Common myeloid progenitor, CD34-positive (primary cell): ENCODE measurements around the gene GSX2.
A peak's percentile ranks its signal among the peaks of the same experiment; 100 is the strongest.
"Not testable (repeated sequence)": the region's sequence is repeated elsewhere in the genome, so short reads cannot be mapped to it uniquely, and the experiment has no call there.

Source experiments
- CTCF ChIA-PET: fragments of 350-600 bp; sonication (Branson Sonifier 250); formaldehyde crosslinking; loops from one replicate; lab custom pipeline; 2021; ENCODE audit warnings: antibody characterized with exemption; lab: Charles Lee
- POLR2A ChIA-PET: fragments of 350-600 bp; sonication (Branson Sonifier 250); formaldehyde crosslinking; loops from one replicate; lab custom pipeline; 2021; ENCODE audit warnings: antibody characterized with exemption; lab: Charles Lee
- DNase-seq, 3 donors: peaks; one replicate each; pipeline versions ENCODE4 v3.0.0 to v3.0.0-alpha.2; 2013
- H3K27ac ChIP-seq, 2 experiments: 1 replicate in 1 of 2; 2 replicates in 1 of 2; pipeline ENCODE4 v1.7.0; 2013; ENCODE audit warnings: inconsistent platforms in 2 of 2, low read length in 2 of 2, mild to moderate bottlenecking in 2 of 2, low read depth in 1 of 2, moderate library complexity in 1 of 2; ENCODE audit not compliant: severe bottlenecking in 2 of 2, insufficient read depth in 1 of 2, poor library complexity in 1 of 2
- H3K27me3 ChIP-seq, 5 experiments: replicated peaks in 2 of 5; 1 replicate in 3 of 5; 2 replicates in 2 of 5; pipeline versions ENCODE4 v1.6.1 to v1.7.0; 2013; ENCODE audit warnings: low read length in 4 of 5, mild to moderate bottlenecking in 2 of 5, moderate library complexity in 2 of 5, inconsistent platforms in 1 of 5; ENCODE audit not compliant: insufficient read depth in 5 of 5, control insufficient read depth in 4 of 5
- H3K36me3 ChIP-seq, 4 experiments: 1 replicate in 2 of 4; 2 replicates in 2 of 4; pipeline versions ENCODE4 v1.6.1 to v1.7.0; 2013; ENCODE audit warnings: low read length in 3 of 4, control low read depth in 1 of 4, mild to moderate bottlenecking in 1 of 4; ENCODE audit not compliant: control insufficient read depth in 4 of 4, insufficient read depth in 4 of 4
- H3K4me1 ChIP-seq, 4 experiments: 1 replicate in 3 of 4; 2 replicates in 1 of 4; pipeline versions ENCODE4 v1.6.1 to v1.7.1; 2013; ENCODE audit warnings: low read length in 3 of 4, mild to moderate bottlenecking in 3 of 4, control low read depth in 1 of 4, inconsistent platforms in 1 of 4, moderate library complexity in 1 of 4; ENCODE audit not compliant: control insufficient read depth in 4 of 4, insufficient read depth in 4 of 4; ENCODE audit errors: control extremely low read depth in 1 of 4
- H3K4me3 ChIP-seq, 7 experiments: 1 replicate in 4 of 7; 2 replicates in 3 of 7; pipeline versions ENCODE4 v1.5.1 to v1.7.0; 2013; ENCODE audit warnings: mild to moderate bottlenecking in 7 of 7, low read length in 6 of 7, moderate library complexity in 6 of 7, inconsistent platforms in 2 of 7, low read depth in 2 of 7, control low read depth in 1 of 7; ENCODE audit not compliant: insufficient read depth in 4 of 7, control insufficient read depth in 1 of 7; ENCODE audit errors: extremely low read depth in 1 of 7
- H3K9me3 ChIP-seq, 5 experiments: 1 replicate in 4 of 5; 2 replicates in 1 of 5; pipeline versions ENCODE4 v1.6.1 to v1.7.1; 2013; ENCODE audit warnings: low read length in 4 of 5, mild to moderate bottlenecking in 2 of 5, inconsistent platforms in 1 of 5, low read depth in 1 of 5, moderate library complexity in 1 of 5; ENCODE audit not compliant: control insufficient read depth in 4 of 5, insufficient read depth in 2 of 5; ENCODE audit errors: control extremely low read depth in 1 of 5
- WGBS: methylation state at CpG from one replicate; pipeline ENCODE4 v1.1.5; 2013; ENCODE audit not compliant: insufficient coverage; 5-methylcytosine and 5-hydroxymethylcytosine counted together

GSX2 gene

DNA sequence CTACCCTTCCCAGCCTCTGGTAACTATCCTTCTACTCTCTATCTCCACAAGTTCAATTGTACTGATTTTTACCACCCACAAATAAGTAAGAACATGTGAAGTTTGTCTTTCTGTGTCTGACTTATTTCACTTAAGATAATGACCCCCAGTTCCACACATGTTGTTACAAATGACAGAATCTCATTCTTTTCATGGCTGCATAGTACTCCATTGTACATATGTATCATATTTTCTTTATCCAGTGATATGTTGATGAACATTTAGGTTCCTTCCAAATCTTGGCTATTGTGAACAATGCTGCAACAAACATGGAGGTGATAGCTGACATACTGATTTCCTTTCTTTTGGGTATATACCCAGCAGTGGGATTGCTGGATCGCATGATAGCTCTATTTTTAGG lies 27.7 kb downstream of the GSX2 start:
- H3K4me3 ChIP-seq = no peak overlapping the region
- no peak overlapping the region for H3K27ac ChIP-seq
- no peaks in the 10 kb centered on the region for H3K4me1 ChIP-seq
- CTCF ChIA-PET = interaction anchor here (1.1 kb wide), 1 partner anchor 8 kb away, joined by 3 read pairs; no protein-coding TSS in a partner anchor
- H3K9me3 ChIP-seq = peaks cover 0 to 4% (median 0%) of the 10 kb centered on the region in 5 experiments
- WGBS = no CpG with 5 or more reads among the region's 1 CpG
- POLR2A ChIA-PET = no interaction called here
- no peaks in the 10 kb centered on the region for H3K27me3 ChIP-seq
- DNase-seq = no peak
- H3K36me3 ChIP-seq = no peaks in the 10 kb centered on the region

DNA sequence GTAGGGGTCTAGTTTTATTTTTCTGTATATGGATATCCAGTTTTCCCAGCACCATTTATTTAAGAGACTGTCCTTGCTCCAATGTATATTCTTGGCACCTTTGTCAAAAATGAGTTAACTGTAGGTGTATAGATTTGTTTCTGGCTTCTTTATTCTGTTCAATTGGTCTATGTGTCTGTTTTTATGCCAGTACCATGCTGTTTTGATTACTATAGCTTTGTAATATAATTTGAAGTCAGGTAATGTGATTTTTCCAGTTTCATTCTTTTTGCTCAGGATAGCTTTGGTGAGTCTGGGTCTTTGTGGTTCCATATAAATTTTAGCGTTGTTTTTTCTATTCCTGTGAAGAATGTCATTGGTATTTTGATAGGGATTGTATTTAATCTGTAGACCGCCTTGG lies 28.7 kb downstream of the GSX2 start:
- DNase-seq = not testable (repeated sequence)
- no CpG with 5 or more reads among the region's 2 CpGs for WGBS

DNA sequence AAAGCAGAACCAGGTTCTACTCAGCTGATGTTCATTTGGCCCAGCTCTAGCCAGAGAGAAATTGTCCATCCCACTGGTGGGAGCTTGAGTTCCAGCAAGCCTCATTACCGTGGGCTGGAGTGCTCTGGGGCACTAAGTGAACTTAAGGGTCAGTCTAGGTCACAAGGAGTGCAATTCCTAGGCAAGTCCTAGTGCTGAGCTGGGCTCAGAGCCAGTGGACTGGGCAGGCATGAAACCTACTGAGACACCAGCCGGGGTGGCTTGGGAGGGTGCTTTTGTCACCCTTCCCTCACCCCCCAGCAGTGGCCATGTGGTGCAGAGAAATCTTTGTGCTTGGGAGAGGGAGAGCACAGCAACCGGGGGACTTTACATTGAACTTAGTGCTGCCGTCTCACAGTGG lies 39.4 kb downstream of the GSX2 start:
- POLR2A ChIA-PET = no interaction called here

More for the DNA sequence above, 28.7 kb downstream of the GSX2 start:
- POLR2A ChIA-PET, H3K27me3 ChIP-seq, H3K4me3 ChIP-seq, H3K27ac ChIP-seq, H3K36me3 ChIP-seq, H3K9me3 ChIP-seq, H3K4me1 ChIP-seq: not testable (repeated sequence)
- CTCF ChIA-PET = interaction anchor here (1.1 kb wide), 1 partner anchor 9 kb away, joined by 3 read pairs; no protein-coding TSS in a partner anchor

DNA sequence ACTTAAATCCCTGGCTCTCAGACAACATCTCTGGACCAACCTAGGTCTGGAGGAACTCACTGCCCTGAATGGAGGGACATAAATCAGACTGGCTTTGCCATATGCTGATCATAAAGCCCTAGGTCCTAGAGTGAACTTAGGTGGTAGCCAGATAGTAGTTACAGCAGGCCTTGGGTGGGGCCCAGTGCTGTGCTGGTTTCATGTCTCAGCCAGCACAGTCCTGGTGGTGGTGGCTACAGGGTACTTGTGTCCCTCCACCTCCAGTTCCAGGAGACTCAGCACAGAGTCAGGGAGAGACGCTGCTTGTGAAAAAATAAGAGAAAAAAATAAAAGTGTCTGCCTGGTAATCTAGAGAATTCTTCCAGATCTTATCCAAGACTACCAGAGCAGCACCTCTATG lies 40.3 kb downstream of the GSX2 start:
- Histone ChIP-seq H3K9me3 (no peaks in the 10 kb centered on the region), H3K27me3 (no peaks in the 10 kb centered on the region), H3K27ac (no peak overlapping the region), H3K4me1 (peaks cover 3 to 11% (median 7%) of the 10 kb centered on the region in 4 experiments), H3K36me3 (no peaks in the 10 kb centered on the region), H3K4me3 (no peak overlapping the region)
- no CpG with 5 or more reads among the region's 1 CpG for WGBS
- DNase-seq = no peak
- ChIA-PET CTCF (no interaction called here), POLR2A (no interaction called here)

More for the DNA sequence above, 39.4 kb downstream of the GSX2 start:
- Histone ChIP-seq H3K36me3 (no peaks in the 10 kb centered on the region), H3K9me3 (no peaks in the 10 kb centered on the region), H3K4me1 (peaks cover 0 to 3% (median 0%) of the 10 kb centered on the region in 4 experiments), H3K27me3 (no peaks in the 10 kb centered on the region), H3K27ac (no peak overlapping the region), H3K4me3 (no peak overlapping the region)
- 66% methylated on average over 4 of the region's 4 CpGs for WGBS
- no peak for DNase-seq
- CTCF ChIA-PET = no interaction called here

DNA sequence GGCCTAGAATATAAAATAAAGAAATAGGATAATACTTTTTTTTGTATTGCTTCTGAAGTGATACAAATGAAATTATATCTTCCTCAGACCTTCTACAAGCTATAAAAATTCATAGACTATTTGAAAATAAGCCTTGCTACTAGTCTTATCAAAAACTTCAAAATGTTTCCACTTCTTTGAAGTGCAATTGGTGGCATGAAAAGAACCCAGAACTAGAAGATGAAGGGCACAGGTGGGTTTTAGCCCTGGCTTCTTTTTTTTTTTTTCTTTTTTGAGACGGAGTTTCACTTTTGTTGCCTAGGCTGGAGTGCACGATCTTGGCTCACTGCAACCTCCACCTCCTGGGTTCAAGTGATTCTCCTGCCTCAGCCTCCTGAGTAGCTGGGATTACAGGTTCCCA lies 44.2 kb downstream of the GSX2 start:
- Histone ChIP-seq H3K4me3 (no peak overlapping the region), H3K36me3 (no peaks in the 10 kb centered on the region), H3K9me3 (peaks cover 0 to 3% (median 0%) of the 10 kb centered on the region in 5 experiments), H3K4me1 (peaks cover 4 to 16% (median 10%) of the 10 kb centered on the region in 4 experiments), H3K27me3 (no peaks in the 10 kb centered on the region), H3K27ac (no peak overlapping the region)
- POLR2A ChIA-PET = interaction anchor here (0.6 kb wide), 1 partner anchor 42 kb away, joined by 3 read pairs; no protein-coding TSS in a partner anchor
- no peak for DNase-seq
- no CpG with 5 or more reads among the region's 2 CpGs for WGBS
- CTCF ChIA-PET = no interaction called here

DNA sequence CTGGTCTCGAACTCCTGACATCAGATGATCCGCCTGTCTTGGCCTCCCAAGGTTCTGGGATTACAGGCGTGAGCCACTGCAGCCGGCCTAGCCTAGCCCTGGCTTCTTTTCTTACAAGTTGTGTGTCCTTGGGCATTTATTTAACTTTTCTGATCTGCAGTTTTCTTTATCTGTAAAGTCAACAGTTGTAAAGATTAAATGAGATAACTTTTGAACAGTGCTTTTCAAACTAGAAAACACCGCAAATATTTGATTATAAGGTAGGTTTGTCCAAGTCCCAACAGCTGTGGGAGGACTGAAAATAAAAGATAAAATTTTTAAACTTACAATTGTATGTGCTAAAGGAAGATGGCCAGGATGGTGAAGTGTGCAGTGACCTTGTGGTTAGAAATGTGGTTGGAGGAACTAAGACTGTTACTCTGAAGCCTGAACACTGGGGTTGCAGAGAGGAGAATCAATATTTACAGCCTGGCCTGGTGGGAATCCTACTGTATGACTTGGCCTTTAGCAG lies 44.8 kb downstream of the GSX2 start:
- Histone ChIP-seq H3K27ac (no peak overlapping the region), H3K4me3 (peak overlapping the region in 1 of 7 experiments; percentile 25), H3K4me1 (peaks cover 4 to 16% (median 10%) of the 10 kb centered on the region in 4 experiments), H3K36me3 (no peaks in the 10 kb centered on the region), H3K27me3 (no peaks in the 10 kb centered on the region), H3K9me3 (peaks cover 0 to 3% (median 0%) of the 10 kb centered on the region in 5 experiments)
- WGBS = 93% methylated on average over 4 of the region's 5 CpGs
- DNase-seq = peak; percentile 22 to 83 (median 74)
- CTCF ChIA-PET = no interaction called here
- POLR2A ChIA-PET = no interaction called here

DNA sequence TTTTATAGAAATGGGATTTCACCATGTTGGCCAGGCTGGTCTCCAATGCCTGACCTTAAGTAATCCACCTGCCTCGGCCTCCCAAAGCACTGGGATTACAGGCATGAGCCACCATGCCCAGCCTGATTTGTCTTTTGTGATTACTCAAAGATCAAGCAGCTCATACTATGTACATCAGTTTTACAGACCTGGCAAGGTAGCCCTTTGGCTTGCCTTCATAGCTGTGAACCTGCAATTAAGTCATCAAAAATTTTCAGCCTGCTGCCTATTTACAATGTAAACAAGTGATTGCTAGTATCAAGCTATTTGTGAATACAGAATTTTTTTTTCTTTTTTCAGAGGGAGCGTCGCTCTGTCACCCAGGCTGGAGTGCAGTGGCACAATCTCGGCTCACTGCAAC lies 46.2 kb downstream of the GSX2 start:
- Histone ChIP-seq H3K4me3 (no peak overlapping the region), H3K36me3 (no peaks in the 10 kb centered on the region), H3K27ac (no peak overlapping the region), H3K27me3 (no peaks in the 10 kb centered on the region), H3K9me3 (peaks cover 0 to 3% (median 0%) of the 10 kb centered on the region in 5 experiments), H3K4me1 (peaks cover 4 to 16% (median 10%) of the 10 kb centered on the region in 4 experiments)
- no peak for DNase-seq
- CTCF ChIA-PET = interaction anchor here (1.5 kb wide), 1 partner anchor 10 kb away, joined by 3 read pairs; no protein-coding TSS in a partner anchor
- WGBS = 96% methylated on average over 4 of the region's 4 CpGs
- POLR2A ChIA-PET = interaction anchor here (0.7 kb wide), 1 partner anchor 195 kb away, joined by 3 read pairs; no protein-coding TSS in a partner anchor
